Skin epidermis (tissue), 12 donors: ENCODE measurements around the gene CYGB.
A peak's percentile ranks its signal among the peaks of the same experiment; 100 is the strongest.

Experiments used
- H3K27ac ChIP-seq, 21 experiments: fragments of 200-600 bp; sonication (generic) in 11 of 21; one replicate each; pipeline ENCODE4 v1.5.0; 2020; ENCODE audit warnings: mild to moderate bottlenecking in 3 of 21, inconsistent platforms in 2 of 21, moderate library complexity in 2 of 21
- H3K4me3 ChIP-seq, 7 experiments: fragments of 200-600 bp; sonication (generic) in 2 of 7; one replicate each; pipeline ENCODE4 v1.5.0; 2020; ENCODE audit warnings: inconsistent platforms in 2 of 7, mild to moderate bottlenecking in 2 of 7, moderate library complexity in 1 of 7

The CYGB gene

DNA sequence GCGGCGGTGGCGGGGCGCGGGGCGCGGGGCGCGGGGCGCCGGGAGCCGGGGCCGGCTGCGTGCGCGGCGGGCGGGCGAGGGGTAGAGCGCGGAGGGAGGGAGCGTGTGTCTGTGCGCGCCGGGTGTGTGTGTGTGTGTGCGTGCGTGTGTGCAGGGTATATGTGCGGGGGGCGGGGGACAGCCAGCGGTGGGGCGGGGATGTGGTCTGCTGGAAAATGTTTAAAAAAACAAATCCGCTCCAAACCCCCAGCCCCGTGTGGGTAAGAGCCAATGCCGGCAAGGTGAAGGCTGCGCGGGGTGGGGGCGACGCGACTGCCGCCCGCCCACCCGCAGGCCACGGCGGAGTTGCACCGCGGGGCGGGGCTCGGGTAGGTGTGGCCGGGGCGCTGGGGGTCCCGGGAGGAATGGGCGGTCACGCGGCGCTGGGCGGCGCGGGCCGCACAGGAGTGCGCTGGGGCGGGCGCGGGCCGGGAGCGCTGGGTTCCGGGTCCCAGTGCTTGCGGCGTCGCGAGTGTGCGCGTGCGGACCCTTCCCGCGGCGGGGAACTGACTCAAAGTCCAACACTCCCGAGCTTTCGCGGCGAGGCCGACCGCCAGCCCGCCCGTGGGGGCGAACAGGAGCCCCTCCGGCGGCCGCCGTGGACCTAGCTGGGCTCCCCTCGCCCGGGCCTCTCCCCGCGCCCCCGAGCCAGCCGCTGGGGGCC is at the start of gene CYGB:
CYGB (minus strand) TSS at position 132 of the 703 bp plus-strand sequence. CDS start 167 bp downstream, outside the sequence.
- peak within 1 kb of the TSS in 19 of 21 experiments; percentile 11 to 88 (median 56) for H3K27ac ChIP-seq
- H3K4me3 ChIP-seq: peak within 1 kb of the TSS; percentile 18 to 46 (median 29)

DNA sequence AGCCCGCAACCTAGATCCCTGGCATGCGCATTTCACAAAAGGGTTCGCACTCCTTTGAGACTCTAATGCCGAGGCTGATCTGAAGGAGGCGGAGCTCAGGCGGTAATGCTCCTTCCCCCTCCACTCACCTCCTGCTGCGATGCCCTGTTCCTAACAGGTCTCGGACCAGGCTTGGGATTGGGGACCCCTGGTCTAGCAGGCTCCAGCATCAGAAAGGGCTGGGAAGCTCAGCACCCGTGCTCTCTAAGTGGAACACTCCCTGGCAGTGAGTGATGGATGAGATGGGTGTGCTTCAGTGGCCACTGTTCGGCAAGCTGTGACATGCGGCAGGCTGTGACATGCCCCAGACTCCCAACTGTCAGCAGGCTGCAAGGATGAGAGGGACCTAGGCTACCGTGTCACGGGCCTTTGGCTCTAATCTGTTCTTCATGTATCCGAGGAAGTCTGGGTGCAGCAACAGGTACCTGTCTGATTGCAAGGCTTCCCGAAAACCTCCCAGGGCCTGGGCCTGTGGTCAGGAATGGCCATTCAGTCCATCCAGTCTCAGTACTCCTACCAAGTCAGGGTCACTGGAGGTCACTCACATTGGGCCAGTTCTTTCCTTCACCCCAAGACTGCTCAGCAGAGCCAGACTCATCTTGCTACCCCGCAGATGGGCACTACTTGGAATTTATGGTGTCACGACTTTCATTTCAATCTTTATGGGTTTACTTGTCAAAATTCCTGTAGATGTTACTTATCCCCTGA is 49.4 kb upstream of the CYGB start:
- Histone ChIP-seq H3K27ac (peak overlapping the region in 13 of 21 experiments; percentile 86 to 99 (median 95)), H3K4me3 (peak overlapping the region in 4 of 7 experiments; percentile 51 to 70 (median 60))

DNA sequence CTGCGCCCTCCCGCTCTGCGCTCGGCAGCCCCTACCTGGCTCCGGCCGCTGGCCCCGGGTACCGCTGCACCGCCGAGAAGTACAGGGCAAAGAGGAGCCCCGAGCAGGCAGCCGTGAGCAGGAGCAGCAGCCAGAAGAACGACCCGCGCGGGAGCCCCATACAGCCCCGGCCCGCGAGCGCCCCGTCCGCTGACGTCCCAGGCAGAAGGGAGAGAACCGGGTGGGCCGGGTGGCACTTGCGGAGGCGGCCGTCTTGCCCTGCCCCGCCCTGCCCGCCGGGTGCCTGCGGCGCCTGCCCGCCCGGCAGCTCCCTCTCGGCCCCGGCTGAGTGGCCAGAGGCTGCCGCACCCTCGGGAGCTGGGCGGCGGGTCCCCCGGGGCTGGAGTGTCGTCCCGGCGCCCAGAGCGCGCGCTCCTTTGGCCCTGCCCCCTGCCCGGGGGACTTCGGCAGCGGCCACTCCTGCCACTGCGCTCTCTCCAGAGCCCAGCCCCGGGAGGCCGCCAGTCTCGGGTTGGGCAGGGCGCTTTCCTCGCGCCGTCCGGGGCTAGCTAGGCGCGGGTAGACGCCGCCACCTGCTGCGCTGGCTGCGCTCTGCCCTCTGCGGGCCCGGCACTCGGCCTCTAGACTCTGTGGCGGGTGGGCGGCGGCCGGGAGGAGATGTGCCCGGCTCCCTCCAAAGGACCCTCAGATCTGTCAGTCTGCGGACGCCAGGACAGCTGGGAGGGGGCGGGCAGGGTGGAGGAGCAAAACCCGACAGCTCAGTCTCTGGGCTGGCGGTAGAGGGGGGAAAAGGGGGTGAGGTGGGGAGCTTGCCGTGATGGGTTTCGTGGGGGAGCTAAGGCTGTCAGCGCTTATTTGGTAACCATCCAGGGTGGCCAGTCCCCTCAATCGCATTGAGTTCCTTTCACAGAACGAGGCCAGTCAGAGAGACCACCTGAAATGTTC is 48.4 kb upstream of the CYGB start, which contains the start of gene ST6GALNAC2:
ST6GALNAC2 (minus strand) TSS at position 212 of the 945 bp plus-strand sequence; CDS start at position 160, 52 bp downstream.
- H3K4me3 ChIP-seq: peak within 1 kb of the TSS; percentile 39 to 70 (median 59)
- H3K27ac ChIP-seq: peak within 1 kb of the TSS; percentile 84 to 99 (median 92)

DNA sequence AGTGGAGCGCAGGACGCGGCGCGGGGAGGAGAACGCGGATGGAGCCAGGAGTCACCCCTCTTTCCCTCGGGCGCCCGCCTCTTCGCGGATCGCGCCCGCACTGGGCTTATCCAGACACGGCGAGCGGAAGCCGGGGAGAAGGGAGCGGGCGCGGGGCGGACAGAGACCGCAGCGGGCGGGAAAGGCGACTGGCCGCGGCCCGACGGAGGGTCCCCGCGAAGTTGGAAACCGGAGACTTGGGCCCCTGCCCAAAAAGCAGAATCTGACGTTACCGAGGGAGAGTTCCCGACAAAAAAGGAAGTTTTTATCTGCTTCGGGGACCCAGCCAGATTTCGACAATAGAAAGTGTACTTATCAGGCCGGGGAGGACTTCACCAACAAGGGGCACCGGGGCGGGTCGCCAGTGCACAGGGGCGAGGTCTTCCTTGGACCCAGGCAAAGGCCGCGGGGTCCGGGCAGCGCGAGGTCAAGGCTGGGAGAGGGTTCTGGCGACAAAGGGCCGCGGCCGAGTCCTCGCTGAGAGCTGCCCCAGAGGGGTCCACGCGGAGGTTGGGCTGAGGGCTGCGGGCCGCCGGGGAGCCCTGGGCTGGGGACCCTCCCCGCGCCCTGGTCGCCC is 47.6 kb upstream of the CYGB start:
- Histone ChIP-seq H3K4me3 (peak overlapping the region; percentile 39 to 70 (median 59)), H3K27ac (peak overlapping the region; percentile 84 to 99 (median 92))

DNA sequence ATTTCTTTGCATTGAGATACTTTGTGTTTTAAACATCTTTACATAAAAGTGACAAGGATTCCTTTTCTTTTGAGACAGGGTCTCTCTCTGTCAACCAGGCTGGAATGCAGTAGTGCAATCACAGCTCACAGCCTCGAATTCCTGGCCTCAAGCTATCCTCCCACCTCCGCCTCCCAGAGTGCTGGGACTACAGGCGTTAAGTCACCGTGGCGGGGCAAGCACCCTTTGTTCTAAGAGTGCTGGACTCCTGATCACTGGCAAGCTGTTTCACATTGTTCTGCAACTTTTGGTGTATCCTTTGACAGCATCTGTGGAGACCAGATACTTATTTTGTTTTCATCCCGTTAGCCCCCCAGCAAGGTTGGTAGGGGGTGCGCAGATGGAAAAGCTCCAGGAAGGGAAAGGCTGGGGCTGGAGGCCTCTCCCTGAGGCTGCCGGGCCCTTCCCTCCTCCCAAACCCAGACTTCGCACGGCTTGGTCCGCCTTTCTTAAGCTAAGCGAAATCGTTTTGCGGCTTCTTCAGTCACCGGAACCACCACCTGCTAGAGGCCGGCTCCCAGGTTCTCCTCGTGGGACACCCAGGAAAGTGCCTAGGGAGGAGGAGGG is 47.0 kb upstream of the CYGB start:
- Histone ChIP-seq H3K4me3 (peak overlapping the region; percentile 39 to 70 (median 59)), H3K27ac (peak overlapping the region; percentile 84 to 99 (median 92))

DNA sequence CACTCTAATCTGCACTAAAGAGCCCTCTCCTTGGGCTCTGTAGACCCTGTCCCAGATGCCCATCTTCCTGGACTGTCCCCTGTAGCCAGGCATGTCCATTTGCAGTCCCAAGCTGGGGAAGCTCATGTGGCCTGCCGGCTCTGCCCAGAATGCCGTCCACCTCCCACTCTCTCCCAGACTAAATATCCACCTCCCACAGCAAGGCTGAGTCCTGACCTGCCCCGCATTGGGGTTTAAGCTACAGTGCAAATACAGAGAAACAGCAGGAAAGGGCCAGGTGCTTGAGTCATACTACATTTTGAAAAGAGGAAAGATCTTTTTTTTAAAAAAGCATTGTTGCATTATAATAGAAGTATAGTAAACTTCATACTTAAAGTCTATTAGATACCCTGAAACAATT is 45.2 kb upstream of the CYGB start:
- Histone ChIP-seq H3K27ac (peak overlapping the region in 16 of 21 experiments; percentile 9 to 84 (median 58)), H3K4me3 (no peak overlapping the region)

DNA sequence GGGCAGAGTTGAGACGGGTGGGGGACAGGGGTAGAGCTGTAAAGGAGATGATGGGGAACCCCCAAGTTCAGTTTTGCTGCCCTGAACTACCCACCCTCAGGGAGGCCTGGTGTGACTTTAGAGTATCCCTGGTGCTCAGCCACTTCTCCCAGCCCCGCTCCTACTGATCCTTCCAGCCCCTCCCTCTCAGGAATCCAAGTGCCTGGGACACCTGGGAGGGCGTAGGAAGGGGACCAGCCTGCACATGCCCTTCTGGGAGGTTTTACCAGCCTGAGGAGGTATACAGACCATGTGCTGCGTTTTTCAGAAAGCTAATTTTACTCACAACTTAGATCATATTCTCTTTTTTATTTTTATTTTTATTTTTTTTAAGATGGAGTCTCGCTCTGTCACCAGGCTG is 44.0 kb upstream of the CYGB start:
- H3K27ac ChIP-seq: peak overlapping the region in 18 of 21 experiments; percentile 1 to 84 (median 58)

DNA sequence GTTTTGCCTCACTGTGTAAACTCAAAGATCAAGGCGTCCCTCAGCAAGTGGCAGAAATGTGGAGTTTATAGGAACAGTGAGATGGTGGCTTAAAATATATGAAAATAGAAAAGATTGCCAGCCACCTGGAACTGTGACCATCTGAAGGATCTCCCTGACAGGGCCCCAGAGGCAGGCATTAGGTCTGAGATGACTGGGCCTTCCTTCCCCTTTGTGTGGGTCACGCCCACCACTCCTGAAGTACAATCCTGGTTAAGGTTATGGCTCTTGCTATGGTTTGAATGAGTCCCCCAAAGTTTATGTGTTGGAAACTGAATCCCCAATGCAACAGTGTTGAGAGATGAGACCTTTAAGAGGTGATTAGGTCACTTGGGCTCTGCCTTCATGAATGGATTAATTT is 41.8 kb upstream of the CYGB start:
- Histone ChIP-seq H3K27ac (peak overlapping the region in 1 of 21 experiments; percentile 11), H3K4me3 (no peak overlapping the region)

More for the DNA sequence above, 44.0 kb upstream of the CYGB start:
- no peak overlapping the region for H3K4me3 ChIP-seq

DNA sequence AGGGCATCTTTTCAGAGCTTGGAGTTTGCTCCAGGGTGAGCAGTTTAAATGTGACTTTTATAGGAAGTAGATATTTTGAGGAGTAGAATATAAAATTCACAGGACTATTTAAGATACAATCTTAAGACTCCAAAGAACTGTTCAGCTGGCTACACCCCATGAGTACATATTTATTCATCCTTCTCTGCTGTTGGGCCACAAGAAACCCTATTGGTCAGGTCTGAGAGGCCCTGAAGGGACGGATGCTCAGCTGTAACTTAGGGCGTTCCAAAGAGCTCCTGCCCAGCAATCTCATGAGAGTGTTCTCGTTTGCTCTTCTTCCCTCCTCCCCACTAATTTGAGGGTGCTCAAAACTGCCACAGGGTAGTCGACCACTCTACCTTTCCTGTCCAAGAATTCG is 40.9 kb upstream of the CYGB start:
- H3K27ac ChIP-seq: peak overlapping the region in 1 of 21 experiments; percentile 11

DNA sequence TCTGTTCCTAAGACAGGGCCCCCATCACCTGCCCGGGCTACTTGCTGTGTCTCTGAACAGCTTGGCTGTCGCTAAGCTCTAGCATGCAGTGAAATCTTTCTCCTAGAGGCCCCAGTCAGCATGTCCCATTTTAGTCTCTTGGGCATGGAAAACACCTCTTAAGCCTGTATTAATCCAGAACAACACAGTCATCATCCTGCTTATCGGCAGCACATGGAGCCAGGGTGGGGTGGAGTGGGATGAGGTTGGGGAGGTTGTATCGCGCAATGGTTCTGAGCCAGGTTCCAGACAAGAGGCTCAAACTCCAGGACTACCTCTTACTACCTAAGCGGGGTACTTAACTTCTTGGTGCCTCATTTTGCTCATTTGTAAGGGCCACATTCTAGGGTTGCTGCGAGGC is 40.4 kb upstream of the CYGB start:
- H3K27ac ChIP-seq: no peak overlapping the region
- H3K4me3 ChIP-seq: no peak overlapping the region

More for the DNA sequence above, 40.9 kb upstream of the CYGB start:
- no peak overlapping the region for H3K4me3 ChIP-seq

DNA sequence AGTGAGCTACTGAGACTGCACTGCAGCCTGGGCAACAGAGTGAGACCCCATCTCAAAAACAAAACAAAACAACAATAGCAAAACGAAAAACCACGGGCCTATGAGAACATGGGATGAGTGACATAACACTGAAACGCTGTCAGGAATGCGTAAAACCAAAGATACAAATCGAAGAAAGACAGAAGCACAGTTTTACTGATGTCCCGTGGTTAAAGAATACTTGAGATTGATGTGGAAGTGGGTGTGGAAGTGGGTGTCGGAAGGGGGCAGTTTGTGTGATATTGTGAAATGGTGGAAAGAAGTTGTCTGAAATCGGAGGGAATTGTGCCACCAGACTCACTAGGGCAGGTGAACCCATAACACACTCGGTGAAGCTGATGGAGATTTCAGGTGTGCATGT is 38.7 kb upstream of the CYGB start:
- H3K4me3 ChIP-seq: no peak overlapping the region

DNA sequence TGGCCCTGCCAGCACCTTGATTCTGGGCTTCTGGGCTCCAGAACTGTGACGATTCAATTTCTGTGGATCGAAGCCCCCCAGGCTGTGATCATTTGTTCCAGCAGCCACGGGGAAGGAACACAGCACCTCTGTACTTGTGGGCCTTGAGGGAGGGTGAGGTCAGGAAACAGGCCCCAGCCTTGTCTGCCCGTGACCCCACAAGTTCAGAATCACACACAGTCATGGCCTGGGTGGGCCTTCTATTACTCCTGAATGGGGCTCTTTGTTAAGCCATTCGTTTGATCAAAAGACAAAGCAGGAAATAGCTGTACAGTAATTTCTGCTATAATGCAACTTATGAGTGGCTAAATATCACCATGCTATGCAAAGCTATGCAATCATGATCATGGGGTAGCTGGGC is 38.1 kb upstream of the CYGB start:
- H3K4me3 ChIP-seq: no peak overlapping the region

More for the DNA sequence above, 38.7 kb upstream of the CYGB start:
- H3K27ac ChIP-seq: peak overlapping the region in 1 of 21 experiments; percentile 52

DNA sequence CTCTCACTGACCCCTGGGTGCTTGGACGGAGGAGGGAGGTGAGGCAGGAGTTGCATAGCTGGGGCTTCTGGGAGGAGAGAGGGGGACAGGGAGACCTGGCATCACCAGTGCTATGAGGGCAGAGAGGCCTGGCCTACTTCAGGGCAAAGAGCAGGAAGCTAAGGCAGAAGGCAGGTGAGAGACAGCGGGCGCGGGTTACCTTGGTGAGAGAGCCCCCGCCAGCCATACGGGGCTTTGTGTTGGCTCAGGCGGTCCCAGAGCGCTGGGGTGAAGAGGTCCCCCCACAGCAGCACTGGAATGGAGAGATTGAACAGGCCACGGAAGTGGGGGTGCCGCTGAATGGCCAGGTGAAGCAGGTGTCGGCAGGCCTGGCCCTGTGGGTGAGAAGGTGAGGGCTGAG is 36.7 kb upstream of the CYGB start:
- Histone ChIP-seq H3K4me3 (no peak overlapping the region), H3K27ac (no peak overlapping the region)

More for the DNA sequence above, 38.1 kb upstream of the CYGB start:
- peak overlapping the region in 2 of 21 experiments; percentile 14 to 52 for H3K27ac ChIP-seq

DNA sequence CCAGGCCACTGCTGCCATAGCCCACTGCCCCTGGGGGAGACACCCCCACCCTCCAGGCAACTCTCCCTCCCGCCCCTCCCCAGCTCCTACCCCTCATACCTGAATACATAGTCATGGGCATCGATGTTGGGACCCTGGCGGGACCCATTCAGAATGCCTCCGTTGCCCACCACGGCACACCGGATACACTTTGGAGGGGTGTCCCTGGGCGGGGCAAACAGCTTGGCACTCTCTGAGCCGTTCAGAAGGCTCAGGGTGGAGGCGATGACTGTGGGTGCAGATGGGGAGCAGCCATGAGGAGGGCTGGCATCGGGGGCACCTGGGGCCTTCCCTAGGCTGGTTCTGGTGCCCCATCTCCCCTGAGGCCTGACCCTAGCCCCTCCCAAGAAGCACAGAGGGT is 35.6 kb upstream of the CYGB start:
- H3K4me3 ChIP-seq: no peak overlapping the region
- H3K27ac ChIP-seq: no peak overlapping the region

DNA sequence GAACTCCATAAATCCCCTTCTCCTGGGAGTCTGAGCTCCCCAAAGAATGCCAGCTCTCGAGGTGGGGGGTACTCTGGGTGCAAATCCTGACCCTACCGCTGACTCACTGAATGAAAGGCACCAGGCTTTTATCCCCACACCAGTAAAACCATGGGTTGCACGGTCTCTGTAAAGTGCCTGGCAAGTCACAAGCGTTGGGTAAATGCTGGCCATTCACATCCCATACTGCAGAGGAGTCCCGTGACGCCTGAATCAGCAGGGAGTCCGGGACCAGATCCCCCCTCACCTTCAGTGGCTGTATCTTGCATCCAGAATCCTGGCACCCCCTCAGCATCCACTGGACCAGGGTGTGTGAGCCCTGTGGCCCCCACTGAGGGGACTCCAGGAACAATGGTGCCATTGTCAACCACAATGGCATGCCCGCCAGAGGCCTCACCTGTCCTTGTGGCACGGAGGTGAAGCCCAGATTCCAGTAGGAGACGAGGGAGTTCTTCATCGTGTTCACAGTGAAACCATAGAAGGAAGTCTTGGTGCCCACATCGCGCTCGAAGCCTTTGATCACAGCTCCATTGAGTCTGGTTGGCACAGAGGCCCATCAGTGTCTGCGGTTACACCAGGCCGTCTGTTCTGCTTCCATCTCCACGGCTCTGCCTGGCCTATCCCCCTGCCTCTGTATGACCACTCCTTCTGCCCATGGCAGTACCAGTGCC is 34.8 kb upstream of the CYGB start:
- no peak overlapping the region for H3K27ac ChIP-seq
- no peak overlapping the region for H3K4me3 ChIP-seq

DNA sequence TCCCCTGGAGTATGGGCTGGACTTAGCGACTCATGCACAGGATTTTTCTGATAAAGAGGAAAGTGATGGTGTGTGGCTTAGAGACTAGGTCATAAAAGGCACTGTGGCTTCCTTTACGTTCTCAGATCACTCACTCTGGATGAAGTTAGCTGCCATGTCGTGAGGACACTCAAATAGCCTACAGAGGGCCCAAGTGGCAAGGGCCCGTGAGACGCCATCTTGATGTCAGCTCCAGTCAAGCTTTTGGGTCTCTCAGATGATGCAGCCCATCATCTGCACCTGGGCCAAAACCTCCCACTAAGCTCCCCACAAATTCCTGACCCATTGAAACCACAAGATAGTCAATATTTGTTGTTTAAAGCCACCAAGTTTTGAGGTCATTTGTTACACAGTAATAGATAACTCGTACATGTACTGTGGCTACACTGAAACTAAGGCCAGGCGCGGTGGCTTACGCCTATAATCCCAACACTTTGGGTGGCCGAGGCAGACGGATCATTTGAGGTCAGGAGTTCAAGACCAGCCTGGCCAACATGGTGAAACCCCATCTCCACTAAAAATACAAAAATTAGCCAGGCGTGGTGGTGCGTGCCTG is 33.5 kb upstream of the CYGB start:
- no peak overlapping the region for H3K27ac ChIP-seq
- no peak overlapping the region for H3K4me3 ChIP-seq

DNA sequence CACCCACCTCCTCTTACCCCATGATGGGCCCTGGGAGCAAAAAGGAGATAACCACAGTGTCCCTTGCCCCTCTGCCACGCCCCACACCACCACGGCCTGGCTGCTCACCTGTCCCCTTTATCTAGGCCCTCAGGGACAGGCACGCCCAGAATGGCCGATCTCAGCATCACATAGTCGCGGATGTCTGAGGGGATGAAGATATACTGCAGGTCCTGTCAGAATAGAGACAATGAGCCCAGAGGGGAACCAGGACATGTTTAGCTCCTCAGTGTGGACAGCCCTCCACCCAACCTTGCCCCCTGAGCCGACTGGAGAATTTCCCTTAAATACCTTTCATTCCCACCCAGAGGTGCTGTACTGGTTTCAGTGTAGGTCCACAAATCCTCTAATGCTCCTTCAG is 32.9 kb upstream of the CYGB start:
- Histone ChIP-seq H3K27ac (no peak overlapping the region), H3K4me3 (no peak overlapping the region)
